ENCODE data around the gene FER1L5. TPM values are rescaled to one million over a fixed set of nuclear protein-coding genes. Genes with fewer than 3 reads are reported as not detected.
A peak's percentile ranks its signal among the peaks of the same experiment; 100 is the strongest.

Gene FER1L5
- total and polyA plus RNA-seq, 2 donors (not counting 3 experiments of a cell fraction or from before 2014, with no cell fraction given): not detected

- dilution Hi-C loops (cut with MboI; ENCODE audit: extremely low pct_ligation_motif_present, low sequenced_read_pairs): no loop called here
- no peaks in the 10 kb centered on the region for H3K9me1 ChIP-seq (replicated peaks; ENCODE audit: control insufficient read depth, extremely low read depth, insufficient read depth, low read length)
- peak; percentile 29 for DNase-seq (ENCODE audit: low read depth, low spot score)
- no peaks in the 10 kb centered on the region for H3K9me3 ChIP-seq (replicated peaks; ENCODE audit: control insufficient read depth, insufficient read depth, low read length)
- H3K4me2 ChIP-seq (ENCODE audit: insufficient read depth, low read length): no peak overlapping the region
- H3K27ac ChIP-seq (ENCODE audit: insufficient read depth, low read depth, low read length): no peak overlapping the region
- BruUV-seq (replicated peaks): no TSS peak
- H3K36me3 ChIP-seq (ENCODE audit: control insufficient read depth in 2 of 2, extremely low read depth in 1 of 2, insufficient read depth in 2 of 2, low read length in 2 of 2): no peaks in the 10 kb centered on the region
- no peak overlapping the region for H3K4me3 ChIP-seq (replicated peaks in 1 of 3; ENCODE audit: insufficient read depth in 1 of 3, low read depth in 1 of 3, low read length in 3 of 3)
- intact Hi-C loops (cut with micrococcal nuclease): no loop called here
- H3K27me3 ChIP-seq (ENCODE audit: control insufficient read depth in 2 of 2, insufficient read depth in 2 of 2, low read length in 2 of 2): peaks cover 0 to 4% of the 10 kb centered on the region in 2 experiments
- H3K9ac ChIP-seq (replicated peaks; ENCODE audit: extremely low read depth, insufficient read depth, low read length): no peak overlapping the region
- CTCF ChIA-PET: no interaction called here
- POLR2A ChIA-PET: no interaction called here
- H3K4me1 ChIP-seq (ENCODE audit: control insufficient read depth, extremely low read depth, insufficient read depth, low read length): no peaks in the 10 kb centered on the region
- TF ChIP-seq EZH2 (IDR thresholded peaks at IDR 0.05; ENCODE audit: borderline replicate concordance, low read depth, low read length, severe bottlenecking) (no peak), MYC (IDR thresholded peaks at IDR 0.05; ENCODE audit: low read depth, low read length) (no peak), GATA2 (IDR thresholded peaks at IDR 0.05; ENCODE audit: insufficient read depth, insufficient read length, low read depth, low read length) (no peak), POLR2A (IDR thresholded peaks at IDR 0.05; ENCODE audit: low read depth, low read length) (no peak), MAX (IDR thresholded peaks at IDR 0.05; ENCODE audit: insufficient read depth, insufficient read length) (no peak), POLR2AphosphoS5 (IDR thresholded peaks at IDR 0.05; ENCODE audit: insufficient read depth, low read depth, low read length) (no peak), JUN (IDR thresholded peaks at IDR 0.05; ENCODE audit: borderline replicate concordance, insufficient read depth, insufficient read length, low read depth) (no peak), FOS (IDR thresholded peaks at IDR 0.05; ENCODE audit: borderline replicate concordance, insufficient read depth, low read length) (no peak), CTCF (IDR thresholded peaks at IDR 0.05; ENCODE audit: extremely low read depth in 1 of 2, insufficient read depth in 1 of 2, low read depth in 1 of 2, low read length in 2 of 2) (no peak)
- H2AFZ ChIP-seq (ENCODE audit: low read depth, low read length): no peak overlapping the region
- no peaks in the 10 kb centered on the region for H4K20me1 ChIP-seq (replicated peaks; ENCODE audit: control insufficient read depth, extremely low read depth, insufficient read depth, low read length)
- H3K79me2 ChIP-seq (ENCODE audit: control insufficient read depth, insufficient read depth, low read length): no peaks in the 10 kb centered on the region
- FAIRE-seq: no peak
Measured at GRCh38 chr2:96685577-96686459, 43.3 kb downstream of the FER1L5 start.

All from endothelial cell of umbilical vein (primary cell).